Measurements from ENCODE around the gene TLX3. TPM values are rescaled to one million over a fixed set of nuclear protein-coding genes. Genes with fewer than 3 reads are reported as not detected.

Gene TLX3
- total and polyA plus RNA-seq, 3 donors from 2014 or later, result 0.21 TPM; not detected in 2

- no peaks in the 10 kb centered on the region for H3K36me3 ChIP-seq (ENCODE audit: low read depth, missing control alignments)
- no peak overlapping the region for H3K27ac ChIP-seq
- intact Hi-C loops (cut with DNase I; ENCODE audit: low total_unique reads), result no loop called here
- H3K9me3 ChIP-seq, result no peaks in the 10 kb centered on the region
- no peak for DNase-seq
- 67 to 73% methylated on average over 6 of the region's 6 CpGs for WGBS, 2 donors
- H3K4me1 ChIP-seq, result peaks cover 3% of the 10 kb centered on the region
- no peak overlapping the region for H3K4me3 ChIP-seq
- no peaks in the 10 kb centered on the region for H3K27me3 ChIP-seq
- TF ChIP-seq CTCF (IDR thresholded peaks at IDR 0.05), result no peak
- TF ChIP-seq POLR2A (IDR thresholded peaks at IDR 0.05), result no peak
These were observed 31.4 kb downstream of the TLX3 start for GRCh38 chr5:171340491-171340890.

- peak; percentile 79 for DNase-seq
- H3K27ac ChIP-seq, result no peak overlapping the region
- H3K9me3 ChIP-seq, result no peaks in the 10 kb centered on the region
- H3K4me1 ChIP-seq, result peaks cover 3% of the 10 kb centered on the region
- no peaks in the 10 kb centered on the region for H3K36me3 ChIP-seq (ENCODE audit: low read depth, missing control alignments)
- intact Hi-C loops (cut with DNase I; ENCODE audit: low total_unique reads), result no loop called here
- H3K4me3 ChIP-seq, result no peak overlapping the region
- no peaks in the 10 kb centered on the region for H3K27me3 ChIP-seq
- TF ChIP-seq CTCF (IDR thresholded peaks at IDR 0.05) (peak in 2 of 3 experiments; percentile 45 to 49), POLR2A (IDR thresholded peaks at IDR 0.05) (no peak)
- WGBS, 2 donors, result 57 to 60% methylated on average over 17 of the region's 17 CpGs
These were observed 33.5 kb downstream of the TLX3 start for GRCh38 chr5:171342362-171343111.

GRCh38 chr5:171344936-171345608 is 36.0 kb downstream of the TLX3 start:
- Histone ChIP-seq H3K36me3 (ENCODE audit: low read depth, missing control alignments) (no peaks in the 10 kb centered on the region), H3K27ac (no peak overlapping the region), H3K4me3 (no peak overlapping the region), H3K4me1 (peaks cover 3% of the 10 kb centered on the region), H3K27me3 (no peaks in the 10 kb centered on the region), H3K9me3 (no peaks in the 10 kb centered on the region)
- no peak for DNase-seq
- TF ChIP-seq POLR2A (IDR thresholded peaks at IDR 0.05) (no peak), CTCF (IDR thresholded peaks at IDR 0.05) (no peak)
- WGBS, 2 donors, result 92 to 96% methylated on average over 17 to 19 of the region's 19 CpGs
- intact Hi-C loops (cut with DNase I; ENCODE audit: low total_unique reads), result no loop called here

GRCh38 chr5:171351536-171352073 is 42.6 kb downstream of the TLX3 start:
- Histone ChIP-seq H3K27ac (no peak overlapping the region), H3K4me3 (no peak overlapping the region), H3K4me1 (no peaks in the 10 kb centered on the region), H3K27me3 (no peaks in the 10 kb centered on the region), H3K36me3 (ENCODE audit: low read depth, missing control alignments) (no peaks in the 10 kb centered on the region), H3K9me3 (no peaks in the 10 kb centered on the region)
- intact Hi-C loops (cut with DNase I; ENCODE audit: low total_unique reads), result no loop called here
- DNase-seq, result no peak
- TF ChIP-seq CTCF (IDR thresholded peaks at IDR 0.05), result no peak
- no peak for TF ChIP-seq POLR2A (IDR thresholded peaks at IDR 0.05)
- WGBS, 2 donors, result 85 to 95% methylated on average over 7 of the region's 7 CpGs
